ENCODE data around the gene IDH3B.
A peak's percentile ranks its signal among the peaks of the same experiment; 100 is the strongest.

Gene IDH3B

DNA sequence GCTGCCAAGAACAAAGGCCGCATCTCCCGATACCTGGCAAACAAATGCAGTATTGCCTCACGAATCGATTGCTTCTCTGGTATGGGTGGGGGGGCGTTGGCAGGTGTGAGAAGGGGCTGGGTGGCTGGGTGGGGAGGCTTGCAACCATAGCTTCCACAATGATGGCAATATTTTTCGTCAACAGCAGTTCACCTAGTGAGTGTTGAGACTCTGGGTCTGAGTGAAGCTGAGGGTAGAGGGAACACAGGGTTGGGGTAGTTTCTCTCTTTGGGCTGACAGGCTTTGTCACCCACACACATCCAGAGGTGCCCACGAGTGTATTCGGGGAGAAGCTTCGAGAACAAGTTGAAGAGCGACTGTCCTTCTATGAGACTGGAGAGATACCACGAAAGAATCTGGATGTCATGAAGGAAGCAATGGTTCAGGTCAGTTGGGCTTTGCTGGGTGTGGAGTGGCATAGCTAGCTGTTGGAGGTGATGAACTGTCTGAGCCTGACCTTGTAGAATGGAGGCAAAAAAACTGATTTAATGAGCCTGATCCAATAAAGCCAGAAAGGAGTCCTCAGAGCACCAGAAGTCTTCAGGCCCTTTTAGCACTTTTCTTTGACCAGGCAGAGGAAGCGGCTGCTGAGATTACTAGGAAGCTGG, 7.4 kb downstream of the IDH3B start:
- DNase-seq (ENCODE audit: low spot score), result no peak

DNA sequence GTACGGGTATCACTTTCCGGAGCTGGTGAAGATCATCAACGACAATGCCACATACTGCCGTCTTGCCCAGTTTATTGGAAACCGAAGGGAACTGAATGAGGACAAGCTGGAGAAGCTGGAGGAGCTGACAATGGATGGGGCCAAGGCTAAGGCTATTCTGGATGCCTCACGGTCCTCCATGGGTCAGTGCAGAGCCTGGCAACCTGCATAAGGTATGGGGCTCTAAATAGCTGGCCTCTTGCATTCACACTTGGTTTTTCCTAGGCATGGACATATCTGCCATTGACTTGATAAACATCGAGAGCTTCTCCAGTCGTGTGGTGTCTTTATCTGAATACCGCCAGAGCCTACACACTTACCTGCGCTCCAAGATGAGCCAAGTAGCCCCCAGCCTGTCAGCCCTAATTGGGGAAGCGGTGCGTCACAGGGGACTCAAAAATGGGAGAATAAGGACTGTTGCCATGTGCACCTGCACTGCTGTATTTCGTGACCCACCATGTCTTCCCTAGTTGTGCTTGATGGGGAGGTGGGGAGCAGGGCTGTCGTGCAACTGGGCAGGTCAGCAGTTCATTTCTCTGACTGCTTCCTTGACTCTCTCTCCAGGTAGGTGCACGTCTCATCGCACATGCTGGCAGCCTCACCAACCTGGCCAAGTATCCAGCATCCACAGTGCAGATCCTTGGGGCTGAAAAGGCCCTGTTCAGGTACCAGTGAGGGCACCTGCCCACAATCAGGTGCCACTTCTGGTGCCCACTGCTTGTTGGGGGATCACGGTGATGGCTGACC, 8.5 kb downstream of the IDH3B start:
- no peak for DNase-seq (ENCODE audit: low spot score)

DNA sequence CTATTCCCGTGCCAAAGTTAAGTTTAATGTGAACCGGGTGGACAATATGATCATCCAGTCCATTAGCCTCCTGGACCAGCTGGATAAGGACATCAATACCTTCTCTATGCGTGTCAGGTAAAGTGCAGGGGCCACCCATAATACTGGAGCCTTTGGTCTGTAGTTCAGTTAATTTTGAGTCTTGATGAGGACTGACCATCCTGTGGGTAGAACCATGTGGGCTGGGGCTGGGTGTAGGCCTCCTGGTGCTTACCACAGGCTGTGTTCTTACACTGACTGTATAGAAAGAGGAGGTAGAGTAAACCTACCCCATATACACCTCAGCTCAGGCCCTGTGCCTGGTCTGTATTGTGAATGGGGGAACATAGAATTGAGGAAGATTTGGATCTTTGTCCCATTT, 9.2 kb downstream of the IDH3B start:
- DNase-seq (ENCODE audit: low spot score), result no peak

DNA sequence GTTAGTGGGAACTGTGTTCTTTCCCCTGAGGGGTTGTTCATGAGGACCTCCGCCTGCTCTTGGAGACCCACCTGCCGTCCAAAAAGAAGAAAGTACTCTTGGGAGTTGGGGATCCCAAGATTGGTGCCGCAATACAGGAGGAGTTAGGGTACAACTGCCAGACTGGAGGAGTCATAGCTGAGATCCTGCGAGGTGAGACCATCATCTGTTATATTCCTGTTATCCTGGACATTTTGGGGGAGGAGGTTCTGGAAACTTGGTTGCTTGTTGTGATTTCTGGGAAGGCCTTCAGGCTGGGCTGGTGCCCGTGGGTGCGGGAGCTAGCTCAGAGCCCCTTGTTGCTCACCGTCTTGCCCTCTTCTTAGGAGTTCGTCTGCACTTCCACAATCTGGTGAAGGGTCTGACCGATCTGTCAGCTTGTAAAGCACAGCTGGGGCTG, 9.6 kb downstream of the IDH3B start:
- DNase-seq (ENCODE audit: low spot score), result no peak

DNA sequence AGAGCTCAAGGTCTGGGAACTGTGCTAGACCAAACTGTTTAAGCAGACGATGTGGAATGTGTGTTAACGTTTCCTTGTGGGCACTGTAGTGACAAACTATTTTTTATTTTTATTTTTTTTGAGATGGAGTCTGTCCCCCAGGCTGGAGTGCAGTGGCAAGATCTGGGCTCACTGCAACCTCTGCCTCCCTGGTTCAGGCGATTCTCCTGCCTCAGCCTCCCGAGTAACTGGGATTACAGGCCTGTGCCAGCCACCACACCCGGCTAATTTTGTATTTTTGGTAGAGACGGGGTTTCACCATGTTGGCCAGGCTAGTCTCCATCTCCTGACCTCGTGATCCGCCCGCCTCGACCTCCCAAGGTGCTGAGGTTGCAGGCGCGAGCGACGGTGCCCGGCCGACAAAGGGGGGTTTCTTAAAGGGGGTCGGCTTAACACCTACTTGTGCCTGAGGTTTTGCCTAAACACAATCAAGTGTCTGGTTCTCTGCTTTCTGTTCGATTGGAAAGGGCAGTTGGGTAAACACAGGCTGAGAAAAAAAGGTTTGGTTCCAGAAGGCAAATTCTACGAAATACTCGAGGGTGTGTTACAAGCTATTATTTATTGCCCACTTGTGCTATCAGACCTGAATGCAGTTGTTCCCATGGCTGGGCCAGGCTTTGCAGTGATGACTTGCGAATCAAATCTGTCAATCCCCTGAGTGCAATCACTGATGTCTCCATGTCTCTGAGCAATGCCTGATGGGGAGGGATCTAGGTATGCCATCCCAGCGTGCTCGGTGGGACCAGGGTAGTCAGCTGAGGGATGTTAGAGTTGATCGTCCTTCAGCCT, 10.2 kb downstream of the IDH3B start:
- DNase-seq (ENCODE audit: low spot score), result no peak

DNA sequence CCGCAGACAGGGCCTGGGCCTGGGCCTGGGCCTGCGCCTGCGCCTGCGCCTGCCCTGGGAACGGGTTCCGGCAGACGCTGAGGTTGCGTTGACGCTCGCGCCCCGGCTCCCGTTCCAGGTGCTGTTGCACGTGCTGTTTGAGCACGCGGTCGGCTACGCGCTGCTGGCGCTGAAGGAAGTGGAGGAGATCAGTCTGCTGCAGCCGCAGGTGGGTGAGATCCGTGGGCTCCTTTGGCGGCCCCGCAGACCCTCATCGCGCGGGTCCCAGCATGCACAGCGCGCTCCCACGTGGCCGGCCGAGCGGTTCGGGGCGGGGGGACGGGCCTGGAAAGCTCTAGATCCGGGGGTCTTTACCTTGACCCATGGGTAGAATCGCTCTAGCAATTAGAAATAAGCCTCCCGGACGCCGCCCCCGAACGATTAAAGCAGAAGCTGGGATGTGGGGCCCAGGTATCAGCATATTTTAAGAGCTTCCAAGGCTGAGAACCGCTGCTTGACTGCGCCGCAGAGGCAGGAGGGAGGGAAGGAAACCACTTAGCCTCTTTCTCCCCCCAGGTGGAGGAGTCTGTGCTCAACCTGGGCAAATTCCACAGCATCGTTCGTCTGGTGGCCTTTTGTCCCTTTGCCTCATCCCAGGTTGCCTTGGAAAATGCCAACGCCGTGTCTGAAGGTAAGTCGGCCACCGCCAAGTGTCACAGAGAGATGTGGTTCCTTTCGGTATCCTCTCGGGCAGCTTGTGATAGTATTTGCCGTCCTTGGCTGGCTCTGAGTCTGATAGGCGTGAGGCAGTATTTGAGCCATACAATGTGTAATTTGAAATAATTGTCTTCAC, 11.1 kb downstream of the IDH3B start:
- DNase-seq (ENCODE audit: low spot score), result peak; percentile 31

DNA sequence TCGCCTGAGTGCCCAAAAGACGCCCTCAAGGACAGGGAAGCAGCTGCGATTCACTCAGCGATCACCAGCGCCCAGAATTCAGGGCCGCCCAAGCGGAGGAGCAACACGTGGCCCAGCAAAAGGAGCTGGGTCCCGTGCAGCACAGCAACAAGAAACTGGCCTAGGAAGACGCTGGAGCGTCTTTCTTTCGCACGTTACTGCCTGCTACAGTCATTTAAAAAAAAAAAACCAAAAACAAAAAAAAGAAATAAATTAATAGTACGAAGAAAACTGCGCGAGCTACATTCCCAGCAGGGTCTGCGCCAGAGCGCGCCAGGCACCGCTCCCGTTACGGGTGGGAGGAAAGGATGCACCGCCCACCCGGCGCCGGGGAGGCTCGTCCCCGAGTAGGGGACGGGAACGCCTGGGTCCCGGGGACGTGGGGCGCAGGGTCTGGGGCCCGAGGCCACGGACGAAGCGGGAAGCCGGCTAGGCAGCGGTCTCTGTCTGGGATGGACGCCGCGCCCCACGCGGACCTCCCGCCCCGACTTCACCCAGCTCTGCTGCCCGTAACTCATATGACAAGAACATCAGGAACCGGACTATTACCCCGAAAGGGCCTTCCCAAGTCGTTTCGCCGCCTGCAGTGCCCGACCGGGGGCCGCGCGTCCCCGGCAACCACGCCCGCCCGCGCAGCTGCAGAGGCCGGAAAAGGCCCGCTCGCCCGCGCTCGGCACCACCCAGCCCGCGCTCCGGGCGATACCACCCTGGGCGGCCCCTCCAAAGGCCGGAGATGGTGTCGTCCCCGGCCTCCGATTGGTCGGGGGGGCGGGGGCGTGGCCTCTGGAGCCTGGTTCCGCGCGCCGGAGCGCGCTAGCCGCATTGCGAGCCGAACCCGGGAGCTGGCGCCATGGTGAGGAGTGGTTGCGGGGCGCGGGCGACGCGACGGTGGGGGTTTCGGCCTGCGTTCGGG, 12.0 kb downstream of the IDH3B start, which contains the start of gene NOP56:
TSS of gene NOP56 (plus strand) at position 861 of the 952 bp plus-strand sequence. CDS start at position 890, 29 bp downstream.
- peak; percentile 97 for DNase-seq (ENCODE audit: low spot score)

DNA sequence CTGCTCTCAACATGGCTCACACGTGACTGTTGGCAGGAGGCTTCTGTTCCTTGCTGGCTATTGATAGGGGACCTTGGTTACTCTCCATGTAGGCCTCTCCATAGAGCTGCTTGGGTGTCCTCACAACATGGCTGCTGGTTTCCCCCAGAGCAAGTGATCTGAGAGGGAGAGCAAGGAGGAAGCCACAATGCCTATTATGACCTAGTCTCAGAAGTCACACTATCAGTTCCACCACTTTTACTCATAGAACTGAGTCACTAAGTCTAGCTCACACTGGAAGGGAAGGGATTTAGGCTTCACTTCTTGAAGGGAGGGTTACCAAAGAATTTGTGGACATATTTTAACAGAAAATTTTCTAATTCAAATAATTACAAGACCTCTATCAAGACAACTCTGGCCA, 20.3 kb downstream of the IDH3B start:
- DNase-seq (ENCODE audit: low spot score), result no peak

DNA sequence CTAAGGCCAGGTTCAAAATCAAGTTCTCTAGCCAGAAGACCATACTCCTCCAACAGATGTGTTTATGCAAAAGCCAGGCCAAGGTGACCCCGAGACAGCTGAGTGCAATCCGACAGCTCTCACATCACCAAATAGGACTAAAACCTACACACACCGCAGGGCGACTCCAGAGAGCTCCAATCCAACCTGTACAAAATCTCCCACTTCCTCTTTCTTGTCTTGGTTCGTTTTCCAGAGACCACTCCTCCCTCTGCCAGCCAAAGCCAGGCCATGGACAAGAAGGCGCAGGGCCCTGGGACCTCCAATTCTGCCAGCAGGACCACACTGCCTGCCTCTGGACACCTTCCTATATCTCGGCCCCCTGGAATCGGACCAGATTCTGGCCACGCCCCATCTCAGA, 23.1 kb downstream of the IDH3B start:
- DNase-seq (ENCODE audit: low spot score), result no peak

DNA sequence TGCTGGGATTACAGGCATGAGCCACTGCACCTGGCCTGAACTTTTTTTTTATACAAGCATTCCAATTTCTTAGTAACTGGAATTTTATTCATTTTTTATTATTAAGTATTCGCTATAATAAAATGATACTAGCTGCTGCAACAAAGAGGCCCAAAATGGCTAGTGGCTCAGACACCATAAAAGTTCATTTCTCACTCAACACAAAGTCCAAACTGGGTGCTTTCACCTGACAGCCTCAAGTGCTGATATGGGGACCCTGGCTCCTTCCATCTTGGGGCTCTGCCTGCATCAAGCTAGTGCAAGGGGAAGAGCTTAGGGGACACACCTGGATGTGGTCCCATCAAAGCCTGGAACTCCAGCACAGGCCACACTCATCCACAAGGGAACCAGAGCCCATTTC, 23.8 kb downstream of the IDH3B start:
- no peak for DNase-seq (ENCODE audit: low spot score)

DNA sequence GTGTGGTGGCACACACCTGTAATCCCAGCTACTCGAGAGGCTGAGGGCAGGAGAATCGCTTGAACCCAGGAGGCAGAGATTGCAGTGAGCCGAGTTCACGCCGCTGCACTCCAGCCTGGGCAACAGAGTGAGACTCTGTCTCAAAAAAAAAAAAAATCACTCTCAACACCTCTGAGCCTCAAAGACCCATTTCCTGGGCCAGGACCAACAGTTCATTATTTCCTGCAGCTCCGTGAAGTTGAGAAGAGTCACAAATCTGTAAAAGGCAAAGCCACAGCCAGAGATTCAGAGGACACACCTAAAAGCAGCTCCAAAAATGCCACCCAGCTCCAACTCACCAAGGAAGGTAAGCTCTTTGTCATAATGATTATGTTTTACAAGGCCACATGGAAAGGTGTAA, 26.8 kb downstream of the IDH3B start:
- DNase-seq (ENCODE audit: low spot score), result no peak

DNA sequence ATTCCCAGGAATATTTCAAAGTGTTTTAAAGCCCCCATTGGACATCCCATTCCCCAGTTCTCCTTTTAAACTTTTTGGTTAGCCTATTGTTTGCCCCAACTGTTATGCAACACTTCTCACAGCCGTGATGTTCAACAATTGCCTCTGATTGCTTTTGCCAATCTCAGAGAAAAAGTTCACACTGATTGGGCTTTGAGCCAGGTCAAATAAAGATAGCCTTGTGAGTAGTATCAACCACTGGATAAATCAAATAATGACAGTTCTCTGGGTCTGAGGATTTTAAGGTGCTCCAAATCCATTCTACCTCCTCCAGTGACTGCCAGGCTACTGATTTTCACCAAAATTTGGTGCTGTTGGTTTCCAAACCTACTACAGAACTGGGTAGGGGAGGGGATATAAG, 30.6 kb downstream of the IDH3B start:
- DNase-seq (ENCODE audit: low spot score), result no peak

DNA sequence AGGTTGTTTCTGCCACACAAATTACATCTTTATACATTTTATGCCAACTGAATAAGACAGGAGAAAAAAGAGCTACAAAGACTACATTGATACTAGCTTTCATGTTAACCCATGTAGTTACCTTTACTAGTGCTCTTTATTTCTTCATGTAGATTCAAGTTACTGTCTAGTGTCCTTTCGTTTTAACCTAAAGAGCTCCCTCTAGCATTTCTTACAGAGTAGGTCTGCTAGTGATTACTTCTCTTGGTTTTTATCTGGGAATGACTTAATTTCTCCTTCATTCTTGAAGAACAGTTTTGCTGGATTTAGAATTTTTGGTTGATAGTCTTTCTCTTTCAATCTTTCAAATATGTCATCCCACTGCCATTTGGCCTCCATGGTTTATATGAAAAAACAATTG, 32.8 kb downstream of the IDH3B start:
- no peak for DNase-seq (ENCODE audit: low spot score)

DNA sequence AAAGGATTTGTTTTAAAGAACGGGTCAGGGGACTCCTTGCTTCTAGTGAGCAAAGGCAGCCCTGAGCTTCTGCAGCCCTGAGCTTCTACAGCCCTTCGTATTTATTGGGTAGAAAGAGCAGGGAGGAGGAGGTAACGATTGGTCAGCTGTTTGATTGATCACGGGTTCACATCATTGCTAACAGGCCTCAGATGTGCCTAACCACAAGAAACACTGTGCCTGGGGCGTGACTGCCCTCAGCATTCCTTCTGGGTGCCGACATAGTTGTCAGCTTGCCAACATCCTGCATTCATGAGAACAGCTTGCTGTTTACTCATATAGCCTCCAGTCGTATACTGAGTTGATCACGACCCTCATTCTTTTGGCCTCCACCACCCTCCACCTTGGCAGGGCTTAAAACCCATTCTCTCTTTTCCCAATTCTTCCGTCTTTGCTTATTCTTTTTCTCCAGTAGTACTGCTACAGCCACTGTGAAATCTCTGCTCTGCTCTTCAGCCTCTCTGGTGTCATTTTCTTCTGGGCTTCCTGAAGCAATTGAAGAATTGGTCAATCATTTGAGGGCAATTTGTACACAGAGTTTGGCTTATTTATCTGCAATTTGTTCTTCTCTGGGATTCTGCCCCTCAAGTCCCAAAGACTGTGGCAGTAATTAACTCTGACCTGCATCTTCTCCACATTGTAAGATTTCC, 37.0 kb downstream of the IDH3B start:
- DNase-seq (ENCODE audit: low spot score), result no peak

DNA sequence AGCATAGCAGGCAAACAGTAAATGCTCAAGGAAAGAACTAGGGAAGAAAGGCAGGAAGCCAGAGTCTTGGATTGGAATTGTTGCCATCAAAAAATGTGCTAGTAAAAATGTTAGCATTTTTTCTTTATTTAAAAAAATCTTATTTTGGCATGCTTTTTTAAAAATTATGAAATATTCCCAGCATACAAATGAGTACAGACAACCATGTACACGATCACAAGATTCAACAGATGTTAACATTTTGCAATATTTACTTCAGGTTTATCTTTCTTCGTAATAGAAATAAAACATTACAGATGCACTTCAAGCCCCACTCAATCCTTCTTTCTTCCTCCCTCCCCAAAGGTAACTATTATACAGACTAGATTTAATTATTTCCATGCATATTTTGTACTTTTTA, 39.0 kb downstream of the IDH3B start:
- DNase-seq (ENCODE audit: low spot score), result no peak

DNA sequence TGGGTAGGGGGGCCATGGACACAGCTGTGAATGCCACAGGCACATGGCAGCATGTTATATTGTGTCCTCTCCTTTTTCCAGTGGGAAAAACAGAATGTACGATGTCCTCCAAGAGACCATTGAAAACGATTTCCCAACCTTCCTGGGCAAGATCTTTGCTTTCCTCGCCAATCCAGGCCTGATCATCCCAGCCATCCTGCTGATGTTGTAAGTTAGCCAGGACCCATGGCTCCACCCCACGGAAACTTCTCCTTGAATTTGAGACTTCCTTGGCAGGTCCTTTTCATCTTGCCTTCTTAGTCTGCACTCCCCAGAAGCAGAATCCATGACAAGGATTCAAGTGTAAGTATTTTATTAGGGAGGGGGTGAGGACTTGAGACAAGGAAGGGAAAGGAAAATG, 39.8 kb downstream of the IDH3B start:
- no peak for DNase-seq (ENCODE audit: low spot score)

DNA sequence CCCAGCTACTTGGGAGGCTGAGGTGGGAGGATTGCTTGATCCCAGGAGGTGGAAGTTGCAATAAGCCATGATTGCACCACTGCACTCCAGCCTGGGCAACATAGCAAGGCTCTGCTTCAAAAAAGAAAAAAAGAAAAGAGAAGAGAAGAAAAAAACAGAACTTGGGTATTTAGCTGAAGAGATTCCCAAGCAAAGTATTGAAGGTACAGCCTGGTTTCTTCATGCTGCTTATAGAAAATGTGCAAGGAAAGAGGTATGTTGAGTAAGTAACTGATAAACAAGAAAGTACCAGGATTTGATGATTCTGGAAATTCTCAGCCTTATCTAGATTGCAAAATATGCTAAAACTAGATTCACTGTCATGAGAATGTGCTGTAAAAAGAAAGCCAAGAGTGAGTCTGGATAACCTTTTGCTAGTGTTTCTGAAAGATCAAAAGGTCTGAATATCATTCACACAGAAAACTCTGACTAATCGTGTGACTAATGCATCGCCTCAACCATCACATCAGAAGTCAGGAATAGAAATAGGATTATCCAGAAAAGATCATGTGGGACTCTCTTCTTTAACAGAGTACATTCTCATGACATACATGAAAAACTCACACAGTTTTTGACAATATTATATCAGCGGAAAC, 43.9 kb downstream of the IDH3B start:
- DNase-seq (ENCODE audit: low spot score), result no peak

DNA sequence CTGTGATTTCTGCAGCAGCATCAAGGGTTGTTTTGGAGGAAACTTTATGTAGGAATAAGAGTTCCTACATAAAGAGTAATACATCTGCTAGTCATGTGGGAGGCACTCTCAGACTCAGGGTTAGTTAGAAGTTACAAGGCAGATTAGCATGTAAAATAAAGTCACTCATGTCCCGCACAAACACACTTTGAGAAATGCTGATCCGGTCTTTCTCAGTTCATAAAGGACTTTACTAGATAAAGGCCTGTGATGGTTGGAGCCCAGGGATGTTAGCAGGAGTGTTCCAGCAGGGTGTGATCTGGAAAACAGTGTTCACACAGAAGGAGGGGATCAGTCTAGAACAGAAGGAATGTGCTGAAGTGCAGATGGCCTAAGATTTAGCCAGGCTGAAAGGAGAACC, 44.7 kb downstream of the IDH3B start:
- DNase-seq (ENCODE audit: low spot score), result no peak

DNA sequence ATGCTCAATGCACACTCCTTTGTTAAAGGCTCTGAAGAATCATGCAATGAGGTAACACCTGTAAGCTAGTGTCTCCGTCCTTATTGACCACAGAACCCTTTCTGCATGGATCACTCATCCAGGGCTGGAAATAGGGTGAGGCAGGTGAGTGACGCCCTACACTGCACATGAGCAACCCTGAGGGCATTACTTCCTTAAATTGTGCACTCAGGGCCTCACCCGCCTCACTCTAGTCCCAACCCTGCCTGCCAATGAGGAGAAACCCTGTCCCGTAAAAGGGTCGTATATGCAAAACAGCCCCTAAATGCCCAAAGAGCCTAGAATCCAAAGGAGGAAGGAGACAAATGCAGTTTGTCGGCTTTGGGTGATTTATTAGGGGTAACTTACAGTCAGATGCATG, 45.2 kb downstream of the IDH3B start:
- no peak for DNase-seq (ENCODE audit: low spot score)
